HL-60 (cell line): ENCODE measurements around the gene GARRE1.

Experiments
- DNase-seq, 2 experiments: peaks; one replicate each; pipeline ENCODE4 v3.0.0-alpha.2; 2010 to 2020; ENCODE audit warnings: low read depth in 1 of 2, low spot score in 1 of 2
- H3K27ac ChIP-seq: fragments of 250-450 bp; sonication (Bioruptor Pico); replicated peaks from 2 replicates; pipeline ENCODE4 v1.5.1; 2020; ENCODE audit warnings: mild to moderate bottlenecking, moderate library complexity
- H3K27me3 ChIP-seq: fragments of 250-450 bp; sonication (Bioruptor Pico); 2 replicates; pipeline ENCODE4 v1.5.1; 2021; ENCODE audit warnings: mild to moderate bottlenecking, moderate library complexity; ENCODE audit not compliant: insufficient read depth, poor library complexity, severe bottlenecking
- H3K4me3 ChIP-seq: replicated peaks from 2 replicates; pipeline ENCODE4 v1.5.1; 2011; ENCODE audit warnings: mild to moderate bottlenecking, control low read depth, low read length; ENCODE audit not compliant: insufficient read depth
- GABPA ChIP-seq: IDR thresholded peaks from 2 replicates; pipeline ENCODE4 v1.6.1; 2012; ENCODE audit warnings: low read depth
- POLR2AphosphoS5 ChIP-seq: IDR thresholded peaks from 2 replicates; pipeline ENCODE4 v1.6.1; 2012; ENCODE audit warnings: low read depth
- REST ChIP-seq: IDR thresholded peaks from 2 replicates; pipeline ENCODE4 v1.6.1; 2012; ENCODE audit warnings: low read depth; ENCODE audit not compliant: insufficient replicate concordance
- SPI1 ChIP-seq: IDR thresholded peaks from 2 replicates; pipeline ENCODE4 v1.6.1; 2012; ENCODE audit warnings: low read depth, mild to moderate bottlenecking, borderline replicate concordance
- TF ChIP-seq, protein P1 (sequence below): IDR thresholded peaks from one replicate; pipeline ENCODE4 v1.5.1; 2011; ENCODE audit warnings: low read length, control low read depth, inconsistent platforms; ENCODE audit not compliant: insufficient read depth

The GARRE1 gene

DNA sequence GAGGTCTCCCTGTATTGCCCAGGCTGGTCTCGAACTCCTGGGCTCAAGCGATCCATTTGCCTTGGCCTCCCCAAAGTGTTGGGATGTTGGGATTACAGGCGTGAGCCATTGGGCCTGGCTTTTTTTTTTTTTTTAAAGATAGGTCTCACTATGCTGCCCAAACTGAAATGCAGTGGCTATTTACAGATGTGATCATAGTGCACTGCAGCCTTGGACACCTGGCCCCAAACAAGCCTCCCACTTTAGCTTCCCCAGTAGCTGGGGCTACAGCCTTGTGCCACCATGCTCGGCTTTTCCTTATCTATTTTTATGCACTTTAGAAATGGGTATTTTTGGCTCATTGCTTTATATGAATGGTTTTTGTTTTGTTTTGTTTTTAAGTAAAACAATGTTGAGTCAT lies 44.6 kb upstream of the GARRE1 start:
- Histone ChIP-seq H3K4me3 (no peak overlapping the region), H3K27ac (no peak overlapping the region), H3K27me3 (no peaks in the 10 kb centered on the region)
- DNase-seq, result no peak
- TF ChIP-seq REST, result no peak
- TF ChIP-seq SPI1, result no peak
- no peak for TF ChIP-seq GABPA
- no peak for TF ChIP-seq POLR2AphosphoS5
- TF ChIP-seq, protein P1, sequence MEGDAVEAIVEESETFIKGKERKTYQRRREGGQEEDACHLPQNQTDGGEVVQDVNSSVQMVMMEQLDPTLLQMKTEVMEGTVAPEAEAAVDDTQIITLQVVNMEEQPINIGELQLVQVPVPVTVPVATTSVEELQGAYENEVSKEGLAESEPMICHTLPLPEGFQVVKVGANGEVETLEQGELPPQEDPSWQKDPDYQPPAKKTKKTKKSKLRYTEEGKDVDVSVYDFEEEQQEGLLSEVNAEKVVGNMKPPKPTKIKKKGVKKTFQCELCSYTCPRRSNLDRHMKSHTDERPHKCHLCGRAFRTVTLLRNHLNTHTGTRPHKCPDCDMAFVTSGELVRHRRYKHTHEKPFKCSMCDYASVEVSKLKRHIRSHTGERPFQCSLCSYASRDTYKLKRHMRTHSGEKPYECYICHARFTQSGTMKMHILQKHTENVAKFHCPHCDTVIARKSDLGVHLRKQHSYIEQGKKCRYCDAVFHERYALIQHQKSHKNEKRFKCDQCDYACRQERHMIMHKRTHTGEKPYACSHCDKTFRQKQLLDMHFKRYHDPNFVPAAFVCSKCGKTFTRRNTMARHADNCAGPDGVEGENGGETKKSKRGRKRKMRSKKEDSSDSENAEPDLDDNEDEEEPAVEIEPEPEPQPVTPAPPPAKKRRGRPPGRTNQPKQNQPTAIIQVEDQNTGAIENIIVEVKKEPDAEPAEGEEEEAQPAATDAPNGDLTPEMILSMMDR, result no peak

DNA sequence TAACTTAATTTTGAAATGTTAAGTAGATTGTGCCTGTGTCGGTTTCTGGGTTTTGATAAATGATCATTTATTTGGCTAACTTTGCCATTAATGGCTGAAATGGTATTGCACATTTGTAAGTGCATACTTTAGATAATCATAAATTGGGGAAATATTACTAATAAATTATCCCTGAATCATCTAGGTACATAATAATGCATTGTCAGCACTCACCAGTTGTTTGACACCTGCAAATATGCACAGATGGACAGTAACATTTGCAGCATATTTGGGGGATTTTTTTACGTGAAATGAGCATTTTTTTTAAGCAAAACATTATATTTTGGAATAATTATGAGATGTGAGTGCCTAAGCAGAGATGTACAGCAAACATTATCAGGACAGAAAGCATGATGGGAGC lies 41.1 kb upstream of the GARRE1 start:
- no peak overlapping the region for H3K4me3 ChIP-seq
- no peak for DNase-seq
- no peak overlapping the region for H3K27ac ChIP-seq
- no peaks in the 10 kb centered on the region for H3K27me3 ChIP-seq
- TF ChIP-seq, protein P1, result no peak
- TF ChIP-seq SPI1 (no peak), GABPA (no peak), POLR2AphosphoS5 (no peak), REST (no peak)

DNA sequence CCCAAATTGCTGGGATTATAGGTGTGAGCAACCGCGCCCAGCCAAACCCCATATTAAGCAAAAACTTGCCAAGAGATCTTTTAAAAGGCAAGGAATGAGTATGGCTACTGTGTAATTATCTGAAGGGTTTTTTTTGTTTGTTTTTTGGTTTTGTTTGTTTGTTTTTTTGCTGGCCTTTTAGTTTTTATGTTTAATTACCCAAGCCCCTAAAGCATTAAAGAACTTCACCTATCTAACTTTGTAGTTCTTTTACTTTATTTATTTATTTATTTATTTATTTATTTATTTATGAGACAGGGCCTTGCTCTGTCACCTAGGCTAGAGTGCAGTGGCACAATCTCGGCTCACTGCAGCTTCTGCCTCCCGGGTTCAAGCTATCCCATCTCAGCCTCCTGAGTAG lies 40.3 kb upstream of the GARRE1 start:
- no peaks in the 10 kb centered on the region for H3K27me3 ChIP-seq
- no peak overlapping the region for H3K27ac ChIP-seq
- no peak for TF ChIP-seq GABPA
- TF ChIP-seq, protein P1, result no peak
- no peak for DNase-seq
- no peak overlapping the region for H3K4me3 ChIP-seq

DNA sequence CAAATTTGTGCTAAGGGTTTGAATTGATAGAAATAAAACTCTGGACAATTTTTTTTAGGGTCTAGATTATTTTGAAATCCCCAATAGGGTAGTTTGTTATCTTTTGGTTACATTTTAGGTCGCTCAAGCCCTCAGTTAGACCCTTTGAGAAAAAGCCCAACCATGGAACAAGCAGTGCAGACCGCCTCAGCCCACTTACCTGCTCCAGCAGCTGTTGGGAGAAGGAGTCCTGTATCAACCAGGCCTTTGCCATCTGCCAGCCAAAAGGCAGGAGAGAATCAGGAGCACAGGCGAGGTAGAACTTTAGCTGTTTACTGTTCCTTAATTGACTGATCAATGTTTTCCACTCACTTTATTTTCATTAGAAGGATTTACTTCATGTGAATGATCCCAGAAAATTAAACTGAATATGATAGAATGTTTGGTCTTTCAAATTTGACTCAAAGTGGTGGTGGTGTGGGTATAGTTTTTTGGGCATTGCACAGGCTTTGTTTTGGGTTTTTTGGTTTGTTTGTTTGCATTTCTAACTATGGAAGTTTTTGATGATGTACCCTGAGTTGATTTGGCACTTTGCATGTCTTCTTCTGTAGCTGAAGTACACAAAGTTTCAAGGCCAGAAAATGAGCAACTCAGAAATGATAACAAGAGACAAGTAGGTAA lies 39.2 kb upstream of the GARRE1 start:
- TF ChIP-seq GABPA (no peak), SPI1 (no peak), POLR2AphosphoS5 (no peak), REST (no peak)
- TF ChIP-seq, protein P1, result no peak
- H3K27ac ChIP-seq, result no peak overlapping the region
- no peak for DNase-seq

More for the DNA sequence above, 39.2 kb upstream of the GARRE1 start:
- no peak overlapping the region for H3K4me3 ChIP-seq
- no peaks in the 10 kb centered on the region for H3K27me3 ChIP-seq
